HG02852 (cell line): ENCODE results near the gene COBLL1.
"Not testable (repeated sequence)": the region's sequence is repeated elsewhere in the genome, so short reads cannot be mapped to it uniquely, and the experiment has no call there.

Experiments used
- ATAC-seq: cut with Tn5 transposase; IDR thresholded peaks from one replicate; pipeline ENCODE4 v1.9.1; 2021; ENCODE audit warnings: mild to moderate bottlenecking, moderate library complexity; ENCODE audit not compliant: unreplicated experiment

COBLL1 gene, protein sequence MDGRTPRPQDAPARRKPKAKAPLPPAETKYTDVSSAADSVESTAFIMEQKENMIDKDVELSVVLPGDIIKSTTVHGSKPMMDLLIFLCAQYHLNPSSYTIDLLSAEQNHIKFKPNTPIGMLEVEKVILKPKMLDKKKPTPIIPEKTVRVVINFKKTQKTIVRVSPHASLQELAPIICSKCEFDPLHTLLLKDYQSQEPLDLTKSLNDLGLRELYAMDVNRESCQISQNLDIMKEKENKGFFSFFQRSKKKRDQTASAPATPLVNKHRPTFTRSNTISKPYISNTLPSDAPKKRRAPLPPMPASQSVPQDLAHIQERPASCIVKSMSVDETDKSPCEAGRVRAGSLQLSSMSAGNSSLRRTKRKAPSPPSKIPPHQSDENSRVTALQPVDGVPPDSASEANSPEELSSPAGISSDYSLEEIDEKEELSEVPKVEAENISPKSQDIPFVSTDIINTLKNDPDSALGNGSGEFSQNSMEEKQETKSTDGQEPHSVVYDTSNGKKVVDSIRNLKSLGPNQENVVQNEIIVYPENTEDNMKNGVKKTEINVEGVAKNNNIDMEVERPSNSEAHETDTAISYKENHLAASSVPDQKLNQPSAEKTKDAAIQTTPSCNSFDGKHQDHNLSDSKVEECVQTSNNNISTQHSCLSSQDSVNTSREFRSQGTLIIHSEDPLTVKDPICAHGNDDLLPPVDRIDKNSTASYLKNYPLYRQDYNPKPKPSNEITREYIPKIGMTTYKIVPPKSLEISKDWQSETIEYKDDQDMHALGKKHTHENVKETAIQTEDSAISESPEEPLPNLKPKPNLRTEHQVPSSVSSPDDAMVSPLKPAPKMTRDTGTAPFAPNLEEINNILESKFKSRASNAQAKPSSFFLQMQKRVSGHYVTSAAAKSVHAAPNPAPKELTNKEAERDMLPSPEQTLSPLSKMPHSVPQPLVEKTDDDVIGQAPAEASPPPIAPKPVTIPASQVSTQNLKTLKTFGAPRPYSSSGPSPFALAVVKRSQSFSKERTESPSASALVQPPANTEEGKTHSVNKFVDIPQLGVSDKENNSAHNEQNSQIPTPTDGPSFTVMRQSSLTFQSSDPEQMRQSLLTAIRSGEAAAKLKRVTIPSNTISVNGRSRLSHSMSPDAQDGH

DNA sequence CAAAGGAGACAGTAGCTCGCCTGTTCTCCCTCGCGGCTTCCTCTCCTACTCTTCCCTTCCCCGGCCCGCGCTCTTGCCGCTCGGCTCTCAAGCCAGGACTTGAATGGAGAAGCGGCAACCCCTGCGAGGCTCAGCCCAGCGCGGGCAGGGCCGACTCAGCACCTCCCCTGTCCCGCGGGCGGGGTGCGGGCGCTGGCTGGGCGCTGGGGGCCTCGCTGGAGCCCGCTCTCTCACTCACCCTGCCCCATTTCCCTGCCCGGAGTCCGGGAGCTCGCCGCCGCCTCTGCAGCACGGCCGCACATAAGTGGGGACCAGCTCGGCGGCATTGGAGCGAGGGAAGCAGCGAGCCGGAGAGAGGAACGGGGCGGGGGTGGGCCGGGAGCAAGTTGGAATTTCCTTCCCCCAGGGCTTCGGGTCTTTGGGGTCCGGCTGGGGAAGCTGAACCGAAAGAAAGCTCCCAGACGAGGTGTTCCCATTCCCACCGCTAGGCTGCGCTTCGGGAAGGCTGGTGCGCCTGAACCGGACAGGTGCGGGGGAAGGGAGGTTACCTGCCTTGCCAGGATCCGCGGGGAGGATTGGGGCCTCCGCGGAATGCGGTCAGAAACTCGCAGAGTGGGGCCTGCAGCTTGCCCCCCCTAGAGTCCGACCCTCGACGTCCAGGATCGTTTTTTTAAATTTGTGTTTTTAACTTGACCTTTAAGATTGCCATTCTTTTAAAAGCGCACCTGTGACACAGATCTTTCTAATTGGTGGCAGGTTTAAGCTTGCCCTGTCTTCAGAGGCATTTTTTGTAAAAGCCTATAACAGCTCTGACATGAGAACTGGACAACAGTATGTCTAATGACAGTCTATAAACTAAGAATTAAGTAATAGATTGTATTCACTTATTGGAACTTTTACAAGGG is at the start of gene COBLL1:
TSS of gene COBLL1 (minus strand) at position 105 of the 905 bp plus-strand sequence. CDS start 627 bp downstream, outside the sequence.
- peak; percentile 75 for ATAC-seq

DNA sequence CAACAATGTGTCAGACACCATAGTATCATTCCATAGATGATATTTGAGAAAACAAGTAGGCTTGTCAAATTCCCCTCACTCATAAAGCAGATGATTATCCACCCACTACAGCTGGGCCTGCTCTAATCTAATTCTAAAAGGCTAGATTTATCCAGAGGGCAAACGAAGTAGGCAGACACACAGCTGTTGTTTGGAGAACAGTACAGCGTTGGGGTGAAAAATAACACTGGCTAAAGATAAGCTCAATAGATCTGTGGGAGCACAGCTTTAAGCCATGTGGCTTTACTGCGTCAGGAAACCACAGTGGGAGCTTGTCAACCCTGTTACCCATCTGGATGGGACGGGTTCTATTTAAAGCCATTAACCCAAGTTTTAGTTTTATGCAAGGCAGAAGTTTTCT is 48.9 kb upstream of the COBLL1 start:
- no peak for ATAC-seq

DNA sequence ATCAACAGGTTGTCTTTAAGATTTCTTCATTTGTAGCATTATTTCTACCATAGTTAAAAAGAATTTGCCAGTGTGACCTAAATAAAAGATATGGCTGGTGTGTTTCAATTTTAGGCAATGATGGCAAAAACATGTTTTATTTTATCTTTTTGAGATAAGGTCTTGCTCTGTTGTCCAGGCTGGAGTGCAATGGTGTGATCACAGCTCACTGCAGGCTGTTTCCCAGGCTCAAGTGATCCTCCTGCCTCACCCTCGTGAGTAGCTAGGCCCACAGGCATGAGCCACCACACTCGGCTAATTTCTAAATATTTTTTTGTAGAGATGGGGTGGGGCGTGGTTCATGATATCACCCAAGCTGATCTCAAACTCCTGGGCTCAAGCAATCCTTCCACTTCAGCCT is 47.0 kb upstream of the COBLL1 start:
- no peak for ATAC-seq

DNA sequence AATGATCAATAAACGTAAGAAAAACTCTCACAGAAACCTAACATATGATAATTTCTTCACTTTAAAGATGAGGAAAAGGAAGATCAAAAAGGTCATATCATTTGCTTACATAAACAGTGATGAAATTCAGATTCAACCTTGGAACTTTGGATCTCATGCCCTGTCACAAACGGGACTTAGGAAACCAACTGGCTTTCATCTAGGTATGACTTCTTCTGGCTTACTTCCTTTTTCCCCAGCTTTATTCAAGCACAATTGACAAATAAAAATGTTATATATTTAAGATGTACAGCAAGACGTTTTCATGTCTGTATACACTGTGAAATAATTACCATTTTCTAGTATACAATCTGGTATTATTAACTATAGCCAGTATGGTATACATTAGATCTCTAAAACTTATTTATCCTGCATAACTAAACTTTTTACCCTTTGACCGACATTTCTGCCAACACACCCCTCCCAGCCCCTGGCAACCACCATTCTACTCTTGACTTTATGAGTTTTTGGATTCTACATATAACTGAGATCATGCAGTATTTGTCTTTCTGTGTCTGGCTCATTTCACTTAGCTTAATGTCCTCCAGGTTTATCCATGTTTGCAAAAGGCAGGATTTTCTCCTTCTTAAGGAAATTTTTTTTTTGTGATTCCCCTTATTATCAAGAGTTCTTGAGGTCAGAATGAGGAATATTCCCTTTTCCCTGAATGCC is 46.0 kb upstream of the COBLL1 start:
- no peak for ATAC-seq

DNA sequence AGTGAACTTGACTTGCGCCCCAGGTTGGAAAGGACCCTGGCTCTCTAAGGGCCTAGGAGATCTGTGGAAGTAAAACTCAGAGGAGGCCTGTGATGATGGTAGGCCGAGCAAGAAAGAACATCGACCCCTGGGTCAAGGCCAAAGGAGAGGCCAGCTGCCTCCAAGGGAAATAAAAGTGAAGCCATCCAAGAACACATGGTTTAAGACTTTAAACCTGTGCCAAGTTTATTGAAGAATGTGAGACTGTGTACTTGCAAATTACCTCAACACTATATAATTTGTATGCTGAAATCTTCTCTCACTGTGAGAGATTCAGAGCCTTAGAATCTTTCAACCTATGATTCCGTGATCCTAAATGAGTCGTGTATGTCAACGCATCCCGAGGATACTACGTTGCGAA is 40.7 kb upstream of the COBLL1 start:
- no peak for ATAC-seq

DNA sequence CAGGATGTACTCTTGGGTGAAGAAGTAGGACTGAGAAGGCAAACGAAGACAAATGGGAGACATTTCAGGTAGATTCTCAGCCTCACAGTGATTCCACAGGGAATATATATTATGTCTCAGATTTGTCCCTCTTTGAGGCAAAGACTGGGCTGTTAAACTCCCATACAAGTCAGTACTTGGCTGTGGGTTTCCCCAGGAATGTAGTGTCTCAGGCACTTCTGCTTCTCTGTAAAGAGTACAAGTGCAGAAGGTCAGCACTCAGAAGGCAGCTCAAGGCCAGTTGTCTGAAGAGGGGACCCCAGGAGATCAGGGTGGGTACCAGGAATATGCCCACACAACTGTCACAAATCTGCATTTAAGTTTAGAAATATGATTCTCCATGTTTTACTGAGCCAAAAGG is 39.9 kb upstream of the COBLL1 start:
- ATAC-seq, result no peak

DNA sequence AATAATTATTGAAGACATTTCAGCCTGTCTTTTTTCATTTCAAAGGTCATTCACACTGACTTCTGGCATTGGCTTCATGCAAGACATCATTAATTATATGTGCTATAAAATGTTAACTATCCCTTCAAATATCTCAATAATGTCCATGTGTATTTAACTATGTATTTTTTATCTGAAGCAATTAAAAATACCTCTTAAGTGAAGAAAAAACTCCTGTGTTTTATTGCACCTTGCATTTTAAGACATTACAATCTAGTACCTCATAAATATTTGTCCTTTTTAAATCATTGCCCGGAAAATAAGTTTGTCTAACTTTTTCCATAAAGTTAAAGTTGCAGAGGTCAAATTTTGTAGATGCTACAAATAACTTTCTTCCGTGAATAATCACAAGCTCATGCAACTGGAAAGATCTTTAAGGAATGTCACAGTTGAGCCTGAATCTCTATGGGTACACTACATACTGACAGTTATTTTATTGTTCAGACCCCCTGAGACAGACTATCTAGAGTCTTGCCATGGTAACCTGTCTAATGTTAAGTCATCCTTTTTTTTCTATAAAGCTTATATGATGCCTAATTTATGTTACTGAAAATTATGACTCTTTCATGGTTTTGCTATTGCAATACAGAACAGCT is 38.4 kb upstream of the COBLL1 start:
- no peak for ATAC-seq

DNA sequence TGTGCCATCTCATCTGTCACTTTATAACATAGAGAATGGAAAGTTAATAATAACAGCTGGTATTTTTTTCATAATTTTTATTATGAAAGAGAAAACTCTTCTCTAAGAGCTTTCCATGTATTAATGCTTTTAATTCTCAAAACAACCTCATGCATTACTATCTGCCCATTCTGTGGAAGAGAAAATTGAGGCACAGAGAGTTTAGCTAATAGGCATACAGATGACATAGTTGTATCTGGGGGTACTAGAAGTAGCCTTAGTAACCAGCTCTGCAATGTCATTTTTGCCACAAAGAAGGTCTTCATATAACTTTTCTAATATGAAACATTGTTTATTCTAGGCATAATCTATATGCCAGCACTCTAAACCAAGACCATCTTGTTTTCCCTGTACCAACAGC is 36.3 kb upstream of the COBLL1 start:
- ATAC-seq, result no peak

DNA sequence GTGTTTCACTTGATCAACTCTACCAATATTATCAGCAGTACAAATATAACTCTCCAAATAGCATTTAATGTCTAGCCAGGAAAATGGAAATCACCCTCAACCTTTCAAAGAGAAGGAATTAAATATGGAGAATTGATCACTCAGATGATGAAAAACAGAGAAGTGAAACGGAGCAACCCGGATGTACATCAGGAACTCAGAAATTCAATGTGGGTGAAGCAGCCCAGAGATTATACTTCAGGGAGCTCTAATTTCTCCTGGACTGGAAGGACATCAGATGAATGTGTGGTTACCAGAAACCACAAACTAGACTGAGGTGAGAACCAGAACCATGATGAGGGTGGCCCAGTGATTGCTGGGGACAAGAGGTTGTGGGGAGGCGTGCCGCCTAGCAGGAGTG is 35.5 kb upstream of the COBLL1 start:
- no peak for ATAC-seq

DNA sequence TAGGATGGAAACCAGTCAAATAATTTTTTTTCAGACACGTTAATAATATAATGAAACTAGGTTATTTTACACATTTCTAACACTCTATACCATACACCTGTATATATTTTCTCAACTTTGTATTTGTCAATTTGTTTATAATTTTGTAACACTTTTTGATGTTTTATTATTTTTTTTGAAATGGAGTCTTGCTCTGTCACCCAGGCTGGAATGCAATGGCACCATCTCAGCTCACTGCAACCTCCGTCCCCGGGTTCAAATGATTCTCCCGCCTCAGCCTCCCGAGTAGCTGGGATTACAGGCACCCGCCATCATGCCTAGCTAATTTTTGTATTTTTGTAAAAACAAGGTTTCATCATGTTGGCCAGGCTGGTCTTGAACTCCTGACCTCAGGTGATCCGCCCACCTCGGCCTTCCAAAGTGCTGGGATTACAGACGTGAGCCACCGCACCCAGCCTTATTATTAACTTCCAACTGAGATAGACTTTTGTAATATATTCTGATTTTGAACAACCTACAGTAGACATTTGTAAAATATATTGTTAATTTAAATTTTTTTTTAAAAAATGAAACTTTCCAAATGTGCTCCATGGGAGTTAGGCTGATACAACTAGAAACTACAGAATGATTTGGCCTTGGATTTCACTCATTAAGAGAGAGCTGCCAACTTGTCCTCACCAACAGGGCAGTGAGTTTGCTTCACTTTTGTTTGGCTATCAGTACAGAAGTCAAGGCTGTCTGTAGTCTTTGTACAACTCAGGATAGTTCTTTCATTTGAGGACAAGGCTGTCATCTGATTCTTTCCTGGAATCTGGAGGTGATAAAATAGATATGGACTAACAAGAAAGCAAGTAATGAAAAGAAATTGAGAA is 33.9 kb upstream of the COBLL1 start:
- ATAC-seq, result no peak

DNA sequence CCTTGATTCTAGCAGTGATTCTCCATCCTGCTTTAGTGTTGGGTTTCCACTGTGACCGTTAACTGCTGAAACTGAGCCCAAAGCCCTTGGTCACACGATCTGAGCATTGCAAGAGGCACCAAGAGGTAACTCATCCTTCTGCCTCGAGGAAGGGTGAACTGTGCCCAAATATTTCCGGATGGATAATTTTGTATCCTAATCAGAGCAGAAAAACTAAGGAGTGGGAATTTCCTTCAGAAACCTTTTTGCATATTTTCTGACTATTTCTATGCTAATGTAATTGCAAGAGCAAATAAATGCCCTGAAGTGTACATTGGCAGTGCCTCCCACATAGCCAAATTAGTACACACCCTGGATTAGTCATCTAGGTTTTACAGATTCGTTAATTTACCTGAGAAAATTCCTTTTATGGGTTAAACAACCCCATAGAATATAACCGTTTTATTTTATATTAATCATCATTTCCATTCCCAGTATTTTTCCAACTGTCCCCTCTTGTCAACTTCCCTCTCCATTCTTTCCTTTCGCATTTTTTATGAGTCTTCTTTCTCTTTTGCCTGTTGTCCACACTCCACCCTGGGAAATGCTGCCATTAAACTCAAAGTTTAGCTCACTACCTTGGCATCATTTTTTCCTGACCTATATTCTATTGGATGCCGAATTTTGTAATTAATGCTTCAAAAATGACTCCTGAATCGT is 31.7 kb upstream of the COBLL1 start:
- ATAC-seq, result no peak

DNA sequence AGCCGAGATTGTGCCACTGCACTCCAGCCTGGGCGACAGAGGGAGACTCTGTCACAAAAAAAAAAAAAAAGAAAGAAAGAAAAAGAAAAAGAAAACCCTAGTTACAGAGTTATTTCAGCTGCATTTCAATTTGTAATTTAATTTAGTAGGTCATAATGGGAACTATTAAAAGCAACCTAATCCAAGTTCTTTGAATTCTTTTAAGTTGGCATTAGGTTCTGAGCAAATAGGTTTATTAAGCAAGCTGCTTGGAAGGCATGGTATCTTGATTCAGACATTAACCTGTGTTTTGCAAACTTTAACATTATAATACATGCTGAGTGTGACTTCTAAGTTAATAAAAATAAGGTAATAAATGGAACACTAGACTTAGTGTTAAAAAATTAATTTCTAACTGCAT is 29.8 kb upstream of the COBLL1 start:
- ATAC-seq, result no peak

DNA sequence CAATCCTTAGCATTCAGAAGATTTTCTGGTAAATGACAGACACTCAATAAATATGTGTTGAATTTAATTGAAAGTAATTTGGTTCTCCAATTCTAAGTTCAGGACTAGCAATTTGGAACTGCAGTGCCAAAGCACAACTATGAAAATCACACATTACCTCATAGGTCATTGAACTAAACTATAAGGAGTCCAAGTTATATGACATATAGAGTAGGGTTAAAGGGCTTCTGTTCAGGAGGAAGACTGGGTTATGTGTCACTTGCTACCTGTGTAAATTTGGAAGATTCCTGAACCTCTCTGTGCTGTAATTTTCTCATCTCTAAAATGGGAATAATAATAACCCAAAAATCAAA is 27.8 kb upstream of the COBLL1 start:
- ATAC-seq, result no peak

DNA sequence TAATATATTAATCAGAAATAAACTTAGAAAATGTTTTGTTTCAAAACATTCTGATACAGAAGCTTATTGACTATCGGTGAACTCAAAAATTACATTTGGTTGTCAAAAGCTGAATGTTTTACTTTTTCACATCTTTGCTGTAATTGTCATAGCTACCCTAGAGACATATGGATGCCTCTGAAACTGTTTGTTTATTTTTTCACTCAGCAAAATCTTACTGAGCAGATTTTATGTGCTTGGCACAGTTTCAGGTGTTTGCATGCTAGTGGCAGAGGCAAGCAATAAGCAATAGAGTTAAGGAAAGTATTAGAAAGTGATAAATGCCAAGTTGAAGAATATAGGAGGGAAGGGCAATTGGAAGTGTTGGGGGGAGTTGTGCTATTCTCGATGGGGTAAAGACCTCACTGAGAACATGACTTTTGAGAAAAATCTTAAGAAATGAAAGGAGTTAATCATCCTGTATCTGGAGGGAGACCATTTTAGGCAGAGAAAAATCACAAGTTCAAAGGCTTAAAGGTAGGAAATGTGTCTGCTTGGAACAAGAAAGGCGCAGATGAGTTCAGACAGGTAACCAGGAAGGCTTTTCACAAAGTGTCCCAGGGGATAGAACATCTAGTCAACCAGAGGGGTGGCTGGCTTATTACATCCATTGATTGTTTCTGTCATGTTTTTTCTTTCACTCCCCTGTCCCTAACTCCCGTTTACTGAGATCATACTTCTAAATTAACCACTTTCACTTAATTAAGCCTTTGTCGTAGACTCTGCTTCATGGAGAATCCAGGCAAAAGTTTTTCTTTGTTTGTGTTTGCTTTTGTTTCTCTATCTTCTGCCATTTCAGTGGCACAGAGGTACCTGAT is 27.2 kb upstream of the COBLL1 start:
- ATAC-seq, result no peak

DNA sequence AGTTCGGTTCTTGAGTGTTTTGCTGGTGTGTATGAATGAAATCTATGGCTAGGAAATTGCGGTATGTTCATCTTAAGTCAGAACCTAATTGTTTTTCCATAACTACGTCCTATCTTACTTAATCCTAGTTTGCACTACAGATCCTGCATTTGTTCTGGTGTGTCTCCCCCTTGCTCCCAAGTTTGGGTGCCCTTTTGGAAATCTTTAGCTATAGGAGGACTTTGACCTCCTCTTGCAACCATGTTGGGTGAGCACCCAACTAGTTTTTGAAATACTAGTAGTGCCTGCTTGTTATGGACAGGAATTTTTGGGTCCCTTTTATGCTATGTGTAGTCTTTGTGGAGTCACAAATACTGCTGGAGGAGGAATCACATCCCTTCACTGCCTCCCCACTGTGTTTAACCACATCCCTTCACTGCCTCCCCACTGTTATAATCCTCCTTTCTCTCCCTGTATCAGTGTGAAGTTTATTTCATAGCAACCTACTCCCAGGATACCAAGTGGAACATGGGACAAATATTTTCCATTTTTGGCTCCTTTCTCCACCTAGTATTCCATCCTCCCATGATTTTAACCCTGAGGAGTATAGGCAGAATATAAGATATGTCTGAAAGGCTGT is 26.3 kb upstream of the COBLL1 start:
- ATAC-seq, result no peak

DNA sequence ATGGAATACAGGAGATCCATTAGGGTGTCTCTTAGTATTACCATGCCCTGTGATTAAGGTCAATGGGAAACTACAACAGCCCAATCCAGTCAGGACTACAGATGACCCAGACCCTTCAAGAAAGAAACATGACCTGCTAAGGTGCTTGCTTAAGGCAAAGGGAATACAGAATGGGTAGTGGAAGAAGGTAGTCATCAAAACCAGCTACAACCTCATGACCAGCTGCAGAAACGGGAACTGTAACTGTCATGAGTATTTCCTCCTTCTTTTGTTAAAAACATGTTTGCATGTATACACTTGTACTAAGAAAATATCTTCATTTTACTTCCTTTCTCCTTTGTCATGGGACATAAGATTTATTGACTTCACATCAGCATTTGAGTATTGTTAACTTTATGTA is 24.8 kb upstream of the COBLL1 start:
- ATAC-seq, result not testable (repeated sequence)

DNA sequence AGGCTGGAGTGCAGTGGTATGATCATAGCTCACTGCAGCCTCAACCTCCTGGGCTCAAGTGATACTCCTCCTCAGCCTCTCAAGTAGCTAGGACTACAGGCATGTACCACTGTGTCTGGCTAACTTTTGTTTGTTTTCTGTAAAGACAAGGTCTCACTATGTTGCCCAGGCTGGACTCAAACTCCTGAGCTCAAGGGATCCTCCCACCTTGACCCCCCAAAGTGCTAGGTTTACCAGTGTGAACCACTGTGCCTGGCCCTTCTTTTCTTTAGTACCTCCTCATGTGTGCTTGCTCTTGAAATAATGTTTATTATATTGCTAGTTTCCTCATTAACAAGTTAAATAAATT is 19.0 kb upstream of the COBLL1 start:
- ATAC-seq, result no peak
